Stimulated activated effector memory CD8-positive, alpha-beta T cell treated with anti-CD3 and anti-CD28 coated beads, Interleukin-12 subunit alpha, Interleukin-12 subunit beta, amount 100 ng/mL, for 72 hours (primary cell): ENCODE measurements around the gene DOHH.
"Not testable (repeated sequence)": the region's sequence is repeated elsewhere in the genome, so short reads cannot be mapped to it uniquely, and the experiment has no call there.

Experiments
- ATAC-seq: fragments of 150-1000 bp; cut with Tn5 transposase; 2 replicates; pipeline ENCODE4 v1.10.0; 2021
- DNase-seq, 2 donors: peaks; one replicate each; pipeline ENCODE4 v3.0.0; 2021 to 2022; ENCODE audit warnings: low spot score in 2 of 2
- H3K27ac Mint-ChIP-seq: one replicate; pipeline ENCODE4 v1.8.0; 2022; ENCODE audit warnings: mild to moderate bottlenecking, mixed read lengths
- H3K36me3 Mint-ChIP-seq: one replicate; pipeline ENCODE4 v1.8.0; 2022; ENCODE audit warnings: mild to moderate bottlenecking, mixed read lengths
- H3K4me1 Mint-ChIP-seq: one replicate; pipeline ENCODE4 v1.8.0; 2022; ENCODE audit warnings: mixed read lengths
- H3K4me3 Mint-ChIP-seq: one replicate; pipeline ENCODE4 v1.8.0; 2022; ENCODE audit warnings: mild to moderate bottlenecking, mixed read lengths
- H3K9me3 Mint-ChIP-seq: one replicate; pipeline ENCODE4 v1.8.0; 2022; ENCODE audit warnings: mixed read lengths

Gene DOHH

DNA sequence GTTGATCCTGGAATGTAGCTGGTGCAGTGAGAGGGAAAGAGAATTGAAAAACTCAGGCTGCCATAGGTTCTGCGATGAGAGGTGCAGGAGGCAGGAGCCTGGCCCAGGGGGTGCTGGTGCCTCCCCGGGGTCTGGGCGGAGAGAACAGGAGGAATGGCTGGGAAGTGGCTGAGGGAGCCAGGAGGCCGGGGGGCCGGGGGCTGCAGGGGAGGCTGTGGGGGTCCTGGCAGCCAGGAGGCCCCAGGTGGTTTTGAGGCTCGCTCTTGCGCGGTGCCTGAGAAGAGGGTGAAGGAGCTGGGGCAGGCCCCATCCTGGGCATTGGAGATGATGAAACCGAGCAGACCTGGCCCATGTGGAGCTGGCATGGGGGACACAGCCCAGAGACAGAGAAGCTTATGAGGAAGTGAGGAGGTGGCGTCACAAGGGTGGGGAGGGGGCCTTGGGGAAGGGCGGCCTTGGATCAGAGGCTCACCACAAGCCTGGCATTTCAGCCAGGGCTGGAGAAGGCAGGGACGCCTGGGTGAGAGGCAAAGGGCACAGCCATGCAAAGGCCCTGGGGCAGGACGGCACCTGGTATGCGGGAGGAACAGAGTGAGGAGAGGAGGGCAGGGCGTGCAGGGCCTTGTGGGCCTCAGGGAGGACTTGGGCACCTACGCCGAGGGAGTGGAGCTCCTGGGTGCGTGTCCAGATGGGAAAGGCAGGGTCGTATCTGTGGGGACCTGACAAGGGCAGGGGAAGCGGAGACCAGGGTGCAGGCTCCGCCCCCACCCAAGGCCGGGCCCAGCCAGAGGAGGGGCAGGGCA, 37.2 kb upstream of the DOHH start:
- ATAC-seq (peak; percentile 8), DNase-seq (no peak)
- H3K36me3 Mint-ChIP-seq, result peaks cover 67% of the 10 kb centered on the region
- H3K9me3 Mint-ChIP-seq, result no peaks in the 10 kb centered on the region
- H3K4me3 Mint-ChIP-seq, result no peak overlapping the region
- H3K4me1 Mint-ChIP-seq, result peaks cover 8% of the 10 kb centered on the region
- peak overlapping the region; percentile 78 for H3K27ac Mint-ChIP-seq

DNA sequence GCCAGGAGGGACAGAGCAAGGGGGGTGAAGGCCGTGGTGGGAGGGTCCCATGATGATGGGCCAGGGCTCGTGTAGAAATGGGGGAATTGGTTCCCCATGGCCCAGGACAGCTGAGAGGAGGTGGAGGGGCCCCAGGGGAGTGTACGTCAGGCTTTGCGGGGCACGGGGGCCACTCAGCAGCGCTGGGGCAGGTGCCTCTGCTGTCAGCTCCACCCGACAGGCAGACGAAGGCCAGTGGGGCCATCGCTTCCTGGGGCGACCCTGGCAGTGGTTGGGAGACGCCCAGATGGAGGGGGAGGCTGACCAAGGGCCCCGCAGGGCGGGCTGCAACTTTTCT, 36.6 kb upstream of the DOHH start:
- Mint-ChIP-seq H3K36me3 (peaks cover 72% of the 10 kb centered on the region), H3K4me3 (no peak overlapping the region), H3K27ac (peak overlapping the region; percentile 78), H3K4me1 (peaks cover 8% of the 10 kb centered on the region), H3K9me3 (no peaks in the 10 kb centered on the region)
- DNase-seq (no peak), ATAC-seq (no peak)

DNA sequence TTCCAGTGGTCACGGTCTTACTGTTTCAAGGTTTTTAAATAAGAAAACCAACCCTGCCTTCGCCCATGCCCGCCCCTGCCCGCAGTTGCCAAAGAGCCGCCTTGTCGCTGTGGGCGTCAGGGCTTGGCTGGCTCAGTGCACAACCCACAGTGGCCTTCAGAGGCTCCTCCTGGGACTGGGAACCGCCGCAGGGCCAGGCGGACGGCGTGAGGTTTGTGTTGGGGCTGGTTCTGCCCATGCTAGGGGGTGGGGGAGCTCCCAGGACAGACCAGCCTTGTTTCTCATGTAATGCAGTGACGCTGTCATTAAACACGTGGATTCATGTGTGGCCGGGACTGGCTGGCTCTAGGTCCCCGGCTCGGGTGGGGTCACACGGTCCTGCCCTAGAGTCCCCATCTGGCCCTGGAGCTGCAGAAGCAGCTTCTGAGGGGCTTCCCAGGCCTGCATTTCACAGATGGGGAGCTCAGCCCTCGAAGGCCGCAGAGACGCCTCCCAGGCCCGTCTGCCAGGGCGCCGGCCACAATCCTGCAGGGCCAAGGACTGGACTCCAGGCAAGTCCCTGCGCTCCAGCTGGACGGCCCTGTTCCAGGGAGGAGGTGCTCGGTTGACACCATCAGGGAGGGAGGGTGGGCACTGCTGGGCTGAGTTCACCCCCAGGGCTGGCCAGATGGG, 36.1 kb upstream of the DOHH start:
- no peak overlapping the region for H3K4me3 Mint-ChIP-seq
- H3K27ac Mint-ChIP-seq, result no peak overlapping the region
- ATAC-seq (no peak), DNase-seq (no peak)
- H3K9me3 Mint-ChIP-seq, result no peaks in the 10 kb centered on the region
- peaks cover 8% of the 10 kb centered on the region for H3K4me1 Mint-ChIP-seq
- H3K36me3 Mint-ChIP-seq, result peaks cover 72% of the 10 kb centered on the region

DNA sequence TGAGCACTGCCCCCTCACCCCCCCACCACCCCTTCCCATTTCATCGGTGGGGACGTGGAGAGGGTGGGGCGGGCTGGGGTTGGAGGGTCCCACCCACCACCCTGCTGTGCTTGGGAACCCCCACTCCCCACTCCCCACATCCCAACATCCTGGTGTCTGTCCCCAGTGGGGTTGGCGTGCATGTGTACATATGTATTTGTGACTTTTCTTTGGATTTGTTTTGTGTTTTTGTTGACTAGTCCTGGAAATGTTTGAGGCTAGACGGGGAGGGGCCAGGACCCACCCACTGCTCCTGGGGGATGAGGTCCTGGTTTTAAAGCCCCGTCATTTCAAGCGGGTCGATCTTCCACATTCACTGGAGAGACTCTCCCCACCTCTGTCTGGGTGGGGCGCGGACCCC, 35.5 kb upstream of the DOHH start:
- peaks cover 72% of the 10 kb centered on the region for H3K36me3 Mint-ChIP-seq
- ATAC-seq, result no peak
- peaks cover 8% of the 10 kb centered on the region for H3K4me1 Mint-ChIP-seq
- H3K9me3 Mint-ChIP-seq, result no peaks in the 10 kb centered on the region
- H3K27ac Mint-ChIP-seq, result no peak overlapping the region
- no peak for DNase-seq
- no peak overlapping the region for H3K4me3 Mint-ChIP-seq

DNA sequence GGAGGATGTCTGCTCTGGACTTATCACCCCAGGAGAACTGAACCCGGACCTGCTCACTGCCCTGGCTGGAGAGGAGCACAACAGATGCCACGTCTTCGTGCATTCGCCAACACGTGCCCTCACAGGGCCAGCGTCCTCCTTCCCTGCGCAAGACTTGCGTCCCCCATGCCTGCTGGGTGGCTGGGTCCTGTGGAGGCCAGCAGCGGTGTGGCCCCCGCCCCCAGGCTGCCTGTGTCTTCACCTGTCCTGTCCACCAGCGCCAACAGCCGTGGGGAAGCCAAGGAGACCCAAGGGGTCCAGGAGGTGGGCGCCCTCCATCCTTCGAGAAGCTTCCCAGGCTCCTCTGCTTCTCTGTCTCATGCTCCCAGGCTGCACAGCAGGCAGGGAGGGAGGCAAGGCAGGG, 35.1 kb upstream of the DOHH start:
- Mint-ChIP-seq H3K4me3 (no peak overlapping the region), H3K9me3 (no peaks in the 10 kb centered on the region), H3K4me1 (peaks cover 8% of the 10 kb centered on the region), H3K36me3 (peaks cover 72% of the 10 kb centered on the region), H3K27ac (no peak overlapping the region)
- DNase-seq (no peak), ATAC-seq (no peak)

DNA sequence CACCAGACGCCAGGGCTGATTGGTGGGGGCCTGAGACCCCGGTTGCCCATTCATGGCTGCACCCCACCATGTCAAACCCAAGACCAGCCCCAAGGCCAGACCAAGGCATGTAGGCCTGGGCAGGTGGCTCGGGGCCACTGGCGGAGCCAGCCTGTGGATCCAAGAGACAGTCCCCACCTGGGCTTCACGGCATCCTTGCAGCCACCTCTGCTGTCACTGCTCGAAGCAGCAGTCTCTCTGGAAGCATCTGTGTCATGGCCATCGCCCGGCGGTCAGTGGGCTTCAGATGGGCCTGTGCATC, 34.7 kb upstream of the DOHH start:
- H3K4me3 Mint-ChIP-seq, result no peak overlapping the region
- no peaks in the 10 kb centered on the region for H3K9me3 Mint-ChIP-seq
- H3K4me1 Mint-ChIP-seq, result peaks cover 8% of the 10 kb centered on the region
- peaks cover 72% of the 10 kb centered on the region for H3K36me3 Mint-ChIP-seq
- no peak for ATAC-seq
- H3K27ac Mint-ChIP-seq, result no peak overlapping the region
- DNase-seq, result no peak

DNA sequence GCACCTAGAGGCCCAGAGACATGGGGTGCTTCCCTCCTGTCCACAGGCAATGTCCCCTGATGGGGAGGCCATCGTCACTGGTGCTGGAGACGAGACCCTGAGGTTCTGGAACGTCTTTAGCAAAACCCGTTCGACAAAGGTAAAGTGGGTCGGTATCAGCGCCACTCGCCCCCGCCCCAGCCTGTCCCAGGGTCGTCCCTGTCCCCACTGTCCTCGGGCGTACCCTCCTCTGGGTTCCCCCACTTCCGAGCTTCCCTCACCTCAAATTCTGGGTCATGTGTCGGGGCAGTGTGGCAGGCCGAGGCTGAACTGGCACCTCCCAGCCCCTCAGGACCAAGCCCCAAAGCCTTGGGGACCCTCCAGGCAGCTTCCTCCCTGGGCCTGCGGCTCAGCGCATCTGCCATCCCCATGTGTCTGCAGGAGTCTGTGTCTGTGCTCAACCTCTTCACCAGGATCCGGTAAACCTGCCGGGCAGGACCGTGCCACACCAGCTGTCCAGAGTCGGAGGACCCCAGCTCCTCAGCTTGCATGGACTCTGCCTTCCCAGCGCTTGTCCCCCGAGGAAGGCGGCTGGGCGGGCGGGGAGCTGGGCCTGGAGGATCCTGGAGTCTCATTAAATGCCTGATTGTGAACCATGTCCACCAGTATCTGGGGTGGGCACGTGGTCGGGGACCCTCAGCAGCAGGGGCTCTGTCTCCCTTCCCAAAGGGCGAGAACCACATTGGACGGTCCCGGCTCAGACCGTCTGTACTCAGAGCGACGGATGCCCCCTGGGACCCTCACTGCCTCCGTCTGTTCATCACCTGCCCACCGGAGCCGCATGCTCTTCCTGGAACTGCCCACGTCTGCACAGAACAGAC, 34.1 kb upstream of the DOHH start:
- no peaks in the 10 kb centered on the region for H3K9me3 Mint-ChIP-seq
- peaks cover 8% of the 10 kb centered on the region for H3K4me1 Mint-ChIP-seq
- ATAC-seq (no peak), DNase-seq (no peak)
- no peak overlapping the region for H3K4me3 Mint-ChIP-seq
- peaks cover 66% of the 10 kb centered on the region for H3K36me3 Mint-ChIP-seq
- no peak overlapping the region for H3K27ac Mint-ChIP-seq

DNA sequence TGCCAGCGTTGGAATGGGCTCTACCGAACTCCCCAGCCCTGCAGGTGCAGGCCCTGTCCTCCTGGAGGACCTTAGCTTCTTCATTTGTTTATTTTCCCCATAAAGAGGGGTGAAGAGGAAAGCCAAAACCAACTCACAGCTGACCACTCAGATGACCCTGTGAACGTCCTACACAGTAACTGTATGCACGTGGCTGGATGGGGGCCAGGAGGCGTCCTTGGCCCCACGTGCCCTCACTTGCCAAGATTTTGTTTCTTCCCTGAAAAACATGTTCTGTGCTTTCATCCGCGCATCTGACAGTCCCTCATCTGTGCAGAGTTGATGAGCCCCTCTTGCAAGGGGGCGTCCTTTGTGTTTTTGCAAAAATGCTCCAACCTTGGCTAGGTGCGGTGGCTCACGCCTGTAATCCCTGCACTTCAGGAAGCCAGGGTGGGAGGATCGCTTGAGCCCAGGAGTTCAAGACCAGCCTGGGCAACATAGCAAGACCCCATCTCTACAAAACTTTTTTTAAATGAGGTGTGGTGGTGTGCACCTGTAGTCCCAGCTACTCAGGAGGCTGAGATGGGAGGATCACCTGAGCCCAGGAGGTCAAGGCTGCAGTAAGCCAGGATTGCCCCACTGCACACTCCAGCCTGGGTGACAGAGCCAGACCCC, 33.2 kb upstream of the DOHH start:
- Mint-ChIP-seq H3K4me3 (no peak overlapping the region), H3K4me1 (peaks cover 8% of the 10 kb centered on the region), H3K9me3 (no peaks in the 10 kb centered on the region), H3K27ac (no peak overlapping the region), H3K36me3 (peaks cover 61% of the 10 kb centered on the region)
- DNase-seq (no peak), ATAC-seq (no peak)

DNA sequence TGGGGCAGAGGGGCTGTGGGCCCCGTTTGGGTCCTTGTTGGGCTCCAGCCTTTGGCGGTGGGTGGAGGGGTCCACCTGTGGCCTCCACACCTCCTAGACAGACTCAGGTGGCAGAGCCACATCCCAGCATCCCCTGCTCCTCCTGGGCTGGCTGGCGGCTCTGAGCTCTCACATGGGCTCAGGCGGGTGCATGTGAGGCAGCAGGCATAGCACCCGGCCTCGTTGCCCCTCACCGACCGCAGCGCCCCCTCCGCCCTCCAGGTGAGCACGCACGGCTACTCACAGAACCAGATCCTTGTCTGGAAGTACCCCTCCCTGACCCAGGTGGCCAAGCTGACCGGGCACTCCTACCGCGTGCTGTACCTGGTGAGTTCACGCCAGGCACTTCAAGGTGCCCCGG, 32.6 kb upstream of the DOHH start:
- no peak overlapping the region for H3K27ac Mint-ChIP-seq

DNA sequence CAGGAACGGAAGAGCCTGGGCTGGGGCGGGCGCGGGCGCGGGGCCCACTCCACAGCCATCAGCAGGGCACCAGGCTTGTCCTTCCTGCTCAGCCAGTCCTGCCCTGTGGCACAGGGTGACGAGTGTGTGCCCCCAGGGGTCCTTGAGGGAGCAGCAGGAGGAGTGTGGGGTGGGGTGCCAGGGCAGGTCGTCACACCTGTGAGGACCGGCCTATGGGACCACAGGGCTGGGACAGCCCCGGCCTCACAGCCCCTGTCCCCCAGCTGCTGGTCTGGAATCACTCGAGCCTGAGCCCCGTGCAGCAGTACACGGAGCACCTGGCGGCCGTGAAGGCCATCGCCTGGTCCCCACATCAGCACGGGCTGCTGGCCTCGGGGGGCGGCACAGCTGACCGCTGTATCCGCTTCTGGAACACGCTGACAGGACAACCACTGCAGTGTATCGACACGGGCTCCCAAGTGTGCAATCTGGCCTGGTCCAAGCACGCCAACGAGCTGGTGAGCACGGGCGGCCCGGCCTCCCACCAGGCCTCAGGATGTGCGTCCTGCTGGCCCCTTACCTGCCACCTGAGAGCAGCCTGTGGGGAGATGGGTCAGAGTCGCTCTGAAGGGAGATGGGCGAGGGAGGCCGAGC, 31.8 kb upstream of the DOHH start:
- H3K36me3 Mint-ChIP-seq, result peaks cover 49% of the 10 kb centered on the region
- peaks cover 8% of the 10 kb centered on the region for H3K4me1 Mint-ChIP-seq
- peak; percentile 12 for ATAC-seq
- H3K27ac Mint-ChIP-seq, result no peak overlapping the region
- H3K9me3 Mint-ChIP-seq, result no peaks in the 10 kb centered on the region
- DNase-seq, result no peak
- no peak overlapping the region for H3K4me3 Mint-ChIP-seq

More for the DNA sequence above, 32.6 kb upstream of the DOHH start:
- Mint-ChIP-seq H3K9me3 (no peaks in the 10 kb centered on the region), H3K4me3 (no peak overlapping the region), H3K36me3 (peaks cover 55% of the 10 kb centered on the region), H3K4me1 (peaks cover 8% of the 10 kb centered on the region)
- ATAC-seq (no peak), DNase-seq (no peak)

DNA sequence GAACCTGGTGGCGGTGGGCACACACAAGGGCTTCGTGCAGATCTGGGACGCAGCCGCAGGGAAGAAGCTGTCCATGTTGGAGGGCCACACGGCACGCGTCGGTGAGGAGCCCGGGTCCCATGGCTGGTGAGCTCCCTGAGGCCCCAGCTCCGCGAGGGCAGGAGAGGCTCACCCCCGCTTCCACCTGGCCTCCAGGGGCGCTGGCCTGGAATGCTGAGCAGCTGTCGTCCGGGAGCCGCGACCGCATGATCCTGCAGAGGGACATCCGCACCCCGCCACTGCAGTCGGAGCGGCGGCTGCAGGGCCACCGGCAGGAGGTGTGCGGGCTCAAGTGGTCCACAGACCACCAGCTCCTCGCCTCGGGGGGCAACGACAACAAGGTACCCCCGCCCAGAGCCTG, 31.2 kb upstream of the DOHH start:
- H3K4me3 Mint-ChIP-seq, result no peak overlapping the region
- DNase-seq, result no peak
- no peaks in the 10 kb centered on the region for H3K9me3 Mint-ChIP-seq
- no peak overlapping the region for H3K27ac Mint-ChIP-seq
- ATAC-seq, result no peak
- peaks cover 49% of the 10 kb centered on the region for H3K36me3 Mint-ChIP-seq
- peaks cover 8% of the 10 kb centered on the region for H3K4me1 Mint-ChIP-seq

DNA sequence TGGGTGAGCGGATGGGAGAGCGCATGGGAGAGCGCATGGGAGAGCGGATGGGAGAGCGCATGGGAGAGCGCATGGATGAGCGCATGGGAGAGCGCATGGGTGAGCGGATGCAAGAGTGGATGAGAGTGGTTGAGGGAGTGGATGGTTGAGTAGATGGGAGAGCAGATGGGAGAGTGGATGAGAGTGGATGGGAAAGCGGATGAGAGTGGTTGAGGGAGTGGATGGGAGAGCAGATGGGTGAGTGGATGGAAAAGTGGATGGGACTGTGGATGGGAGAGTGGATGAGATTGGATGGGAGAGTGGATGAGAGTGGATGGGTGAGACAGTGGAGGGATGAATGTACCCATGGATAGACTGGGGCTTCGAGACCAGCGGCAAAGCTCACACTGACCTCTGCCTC, 29.9 kb upstream of the DOHH start:
- Mint-ChIP-seq H3K9me3 (no peaks in the 10 kb centered on the region), H3K4me3 (no peak overlapping the region), H3K4me1 (peaks cover 8% of the 10 kb centered on the region), H3K36me3 (peaks cover 38% of the 10 kb centered on the region), H3K27ac (no peak overlapping the region)
- ATAC-seq (no peak), DNase-seq (no peak)

DNA sequence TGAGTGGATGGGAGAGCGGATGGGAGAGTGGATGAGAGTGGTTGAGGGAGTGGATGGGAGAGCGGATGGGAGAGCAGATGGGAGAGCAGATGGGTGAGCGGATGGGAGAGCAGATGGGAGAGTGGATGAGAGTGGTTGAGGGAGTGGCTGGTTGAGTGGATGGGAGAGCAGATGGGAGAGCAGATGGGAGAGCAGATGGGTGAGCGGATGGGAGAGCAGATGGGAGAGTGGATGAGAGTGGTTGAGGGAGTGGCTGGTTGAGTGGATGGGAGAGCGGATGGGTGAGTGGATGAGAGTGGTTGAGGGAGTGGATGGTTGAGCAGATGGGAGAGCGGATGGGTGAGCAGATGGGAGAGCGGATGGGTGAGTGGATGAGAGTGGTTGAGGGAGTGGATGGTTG, 28.8 kb upstream of the DOHH start:
- not testable (repeated sequence) for H3K9me3 Mint-ChIP-seq, H3K4me3 Mint-ChIP-seq, DNase-seq, ATAC-seq, H3K4me1 Mint-ChIP-seq, H3K27ac Mint-ChIP-seq
- peaks cover 36% of the 10 kb centered on the region for H3K36me3 Mint-ChIP-seq

DNA sequence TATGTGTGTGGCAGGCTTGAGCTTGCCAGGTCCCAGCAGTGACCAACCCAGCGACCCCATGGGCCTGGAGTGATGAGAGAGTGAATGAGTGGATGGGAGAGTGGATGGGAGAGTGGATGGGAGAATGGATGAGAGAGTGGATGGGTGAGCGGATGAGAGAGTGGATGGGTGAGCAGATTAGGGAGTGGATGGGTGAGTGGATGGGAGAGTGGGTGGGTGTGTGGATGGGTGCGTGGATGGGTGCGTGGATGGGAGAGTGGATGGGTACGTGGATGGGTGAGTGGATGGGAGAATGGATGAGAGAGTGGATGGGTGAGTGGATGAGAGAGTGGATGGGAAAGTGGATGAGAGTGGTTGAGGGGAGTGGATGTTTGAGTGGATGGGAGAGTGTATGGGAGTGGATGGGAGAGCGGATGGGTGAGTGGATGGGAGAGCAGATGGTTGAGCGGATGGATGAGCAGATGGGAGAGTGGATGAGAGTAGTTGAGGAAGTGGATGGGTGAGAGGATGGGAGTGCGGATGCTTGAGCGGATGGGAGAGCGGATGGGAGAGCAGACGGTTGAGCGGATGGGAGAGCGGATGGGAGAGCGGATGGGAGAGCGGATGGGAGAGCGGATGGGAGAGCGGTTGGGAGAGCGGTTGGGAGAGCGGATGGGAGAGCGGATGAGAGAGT, 28.2 kb upstream of the DOHH start:
- Mint-ChIP-seq H3K27ac (no peak overlapping the region), H3K36me3 (peaks cover 36% of the 10 kb centered on the region), H3K4me3 (no peak overlapping the region), H3K4me1 (peaks cover 5% of the 10 kb centered on the region), H3K9me3 (no peaks in the 10 kb centered on the region)
- no peak for DNase-seq
- ATAC-seq, result no peak
